GM23338 (cell line): ENCODE results near the gene RPS18. TPM values are rescaled to one million over a fixed set of nuclear protein-coding genes. Genes with fewer than 3 reads are reported as not detected.

ENCODE experiments used
- ATAC-seq: fragments of 200-7000 bp; cut with Tn5 transposase; 3 replicates; pipeline ENCODE4 v1.9.1; 2020
- DNase-seq: peaks from one replicate; pipeline ENCODE4 v3.0.0-alpha.2; 2015; ENCODE audit warnings: low spot score
- H2AFZ ChIP-seq: fragments of 200-600 bp; sonication (generic); 2 replicates; pipeline ENCODE4 v1.8.0; 2016; ENCODE audit warnings: antibody characterized with exemption, mild to moderate bottlenecking, moderate library complexity
- H3F3A ChIP-seq: fragments of 200-600 bp; sonication (generic); replicated peaks from 2 replicates; pipeline ENCODE4 v1.8.0; 2017; ENCODE audit warnings: antibody characterized with exemption, mixed run types, low read depth
- H3K27ac ChIP-seq: fragments of 200-600 bp; sonication (generic); 2 replicates; pipeline ENCODE4 v1.6.1; 2016; ENCODE audit warnings: low read depth
- H3K27me3 ChIP-seq: fragments of 200-600 bp; sonication (generic); 2 replicates; pipeline ENCODE4 v1.8.0; 2016; ENCODE audit warnings: mild to moderate bottlenecking, mixed run types, moderate library complexity; ENCODE audit not compliant: insufficient read depth
- H3K36me3 ChIP-seq: fragments of 200-600 bp; sonication (generic); 2 replicates; pipeline ENCODE4 v1.8.0; 2016; ENCODE audit warnings: mild to moderate bottlenecking; ENCODE audit not compliant: insufficient read depth
- H3K4me1 ChIP-seq: fragments of 200-600 bp; sonication (generic); 2 replicates; pipeline ENCODE4 v1.8.0; 2016; ENCODE audit warnings: mild to moderate bottlenecking, moderate library complexity; ENCODE audit not compliant: insufficient read depth
- H3K4me2 ChIP-seq: fragments of 200-600 bp; sonication (generic); 2 replicates; pipeline ENCODE4 v1.7.1; 2017; ENCODE audit warnings: mixed run types
- H3K4me3 ChIP-seq: fragments of 200-600 bp; sonication (generic); 2 replicates; pipeline ENCODE4 v1.6.1; 2016; ENCODE audit warnings: mixed run types
- H3K79me2 ChIP-seq: fragments of 200-600 bp; sonication (generic); replicated peaks from 2 replicates; pipeline ENCODE4 v1.8.0; 2017; ENCODE audit warnings: mild to moderate bottlenecking; ENCODE audit not compliant: insufficient read depth
- H3K9me2 ChIP-seq: fragments of 200-600 bp; sonication (generic); 2 replicates; pipeline ENCODE4 v1.8.0; 2017; ENCODE audit not compliant: insufficient read depth
- H4K20me1 ChIP-seq: fragments of 200-600 bp; sonication (generic); replicated peaks from 2 replicates; pipeline ENCODE4 v1.8.0; 2017; ENCODE audit warnings: mild to moderate bottlenecking; ENCODE audit not compliant: insufficient read depth
- H3K27ac Mint-ChIP-seq: 2 replicates; pipeline ENCODE4 v1.8.0; 2020; ENCODE audit warnings: inconsistent platforms, mild to moderate bottlenecking, moderate library complexity, mixed read lengths
- H3K27me3 Mint-ChIP-seq: 3 replicates; pipeline ENCODE4 v1.8.0; 2022; ENCODE audit warnings: low read depth, mild to moderate bottlenecking, moderate library complexity, mixed read lengths, inconsistent platforms; ENCODE audit not compliant: insufficient read depth, poor library complexity
- H3K36me3 Mint-ChIP-seq: 3 replicates; pipeline ENCODE4 v1.8.0; 2021; ENCODE audit warnings: low read depth, mild to moderate bottlenecking, inconsistent platforms, moderate library complexity, mixed read lengths
- H3K4me1 Mint-ChIP-seq: 3 replicates; pipeline ENCODE4 v1.8.0; 2020; ENCODE audit warnings: mild to moderate bottlenecking, inconsistent platforms, mixed read lengths
- H3K4me3 Mint-ChIP-seq: 3 replicates; pipeline ENCODE4 v1.8.0; 2021; ENCODE audit warnings: moderate library complexity, mild to moderate bottlenecking, inconsistent platforms, mixed read lengths
- H3K9me3 Mint-ChIP-seq: 3 replicates; pipeline ENCODE4 v1.8.0; 2020; ENCODE audit warnings: moderate library complexity, mild to moderate bottlenecking, inconsistent platforms, mixed read lengths
- CREB1 ChIP-seq: fragments of 250-450 bp; sonication (Bioruptor Pico); IDR thresholded peaks from 2 replicates; pipeline ENCODE4 v1.5.0; 2020; ENCODE audit warnings: low read depth, mild to moderate bottlenecking, moderate library complexity
- CTCF ChIP-seq, 2 experiments: fragments of 200-600 bp in 1 of 2; sonication (generic) in 1 of 2; conservative IDR thresholded peaks; 2 replicates each; pipeline versions ENCODE4 v1.5.1 to v1.6.1; 2016 to 2017; ENCODE audit warnings: antibody characterized with exemption in 2 of 2, low read depth in 2 of 2, mild to moderate bottlenecking in 2 of 2, moderate library complexity in 1 of 2
- EZH2 ChIP-seq: fragments of 200-600 bp; sonication (generic); IDR thresholded peaks from one replicate; pipeline ENCODE4 v1.8.0; 2017; ENCODE audit warnings: antibody characterized with exemption, mild to moderate bottlenecking, low read depth; ENCODE audit not compliant: unreplicated experiment
- EZH2phosphoT487 ChIP-seq: fragments of 200-600 bp; sonication (generic); IDR thresholded peaks from one replicate; pipeline ENCODE4 v1.8.1; 2018; ENCODE audit warnings: antibody characterized with exemption; ENCODE audit not compliant: unreplicated experiment
- JUNB ChIP-seq: IDR thresholded peaks from one replicate; pipeline ENCODE4 v1.6.1; 2016; ENCODE audit warnings: antibody characterized with exemption; ENCODE audit not compliant: unreplicated experiment
- NANOG ChIP-seq: IDR thresholded peaks from 2 replicates; pipeline ENCODE4 v1.6.1; 2016; ENCODE audit warnings: antibody characterized with exemption, borderline replicate concordance
- POLR2AphosphoS5 ChIP-seq: IDR thresholded peaks from 2 replicates; pipeline ENCODE4 v1.6.1; 2016; ENCODE audit warnings: antibody characterized with exemption, low read depth
- STAT1 ChIP-seq: IDR thresholded peaks from one replicate; pipeline ENCODE4 v1.6.1; 2016; ENCODE audit warnings: antibody characterized with exemption; ENCODE audit not compliant: unreplicated experiment
- ZNF114 ChIP-seq: fragments of 250-450 bp; sonication (Bioruptor Pico); IDR thresholded peaks from 2 replicates; pipeline ENCODE4 v1.5.0; 2020; ENCODE audit warnings: mild to moderate bottlenecking, moderate library complexity
- ZNF331 ChIP-seq: fragments of 250-450 bp; sonication (Bioruptor Pico); IDR thresholded peaks from 2 replicates; pipeline ENCODE4 v1.5.0; 2020; ENCODE audit warnings: low read depth, mild to moderate bottlenecking, moderate library complexity
- ZNF462 ChIP-seq: fragments of 250-450 bp; sonication (Bioruptor Pico); IDR thresholded peaks from 2 replicates; pipeline ENCODE4 v1.5.0; 2020; ENCODE audit warnings: mild to moderate bottlenecking, moderate library complexity
- polyA plus RNA-seq: library from polyadenylated mRNA; unstranded; fragments of >200 nt; fragmentation: Nextera tagmentation; extraction: Ambion mirVana; gene quantifications from 2 replicates; pipeline ENCODE4 v1.2.1, GENCODE V29; 2016
- total RNA-seq: library from RNA; depleted of rRNA; stranded (reverse); fragments of >200 nt; shearing (Covaris generic); gene quantifications from 2 replicates; pipeline ENCODE4 v1.2.3, GENCODE V29; 2014
- TF ChIP-seq, protein P1 (sequence below): IDR thresholded peaks from 2 replicates; pipeline ENCODE4 v1.6.1; 2016; ENCODE audit warnings: antibody characterized with exemption
- TF ChIP-seq, protein P2 (sequence below): IDR thresholded peaks from one replicate; pipeline ENCODE4 v1.6.1; 2018; ENCODE audit warnings: antibody characterized with exemption; ENCODE audit not compliant: unreplicated experiment

RPS18 gene
- total and polyA plus RNA-seq, 2 experiments from 2014 or later, result 2,133 to 4,776 TPM

DNA sequence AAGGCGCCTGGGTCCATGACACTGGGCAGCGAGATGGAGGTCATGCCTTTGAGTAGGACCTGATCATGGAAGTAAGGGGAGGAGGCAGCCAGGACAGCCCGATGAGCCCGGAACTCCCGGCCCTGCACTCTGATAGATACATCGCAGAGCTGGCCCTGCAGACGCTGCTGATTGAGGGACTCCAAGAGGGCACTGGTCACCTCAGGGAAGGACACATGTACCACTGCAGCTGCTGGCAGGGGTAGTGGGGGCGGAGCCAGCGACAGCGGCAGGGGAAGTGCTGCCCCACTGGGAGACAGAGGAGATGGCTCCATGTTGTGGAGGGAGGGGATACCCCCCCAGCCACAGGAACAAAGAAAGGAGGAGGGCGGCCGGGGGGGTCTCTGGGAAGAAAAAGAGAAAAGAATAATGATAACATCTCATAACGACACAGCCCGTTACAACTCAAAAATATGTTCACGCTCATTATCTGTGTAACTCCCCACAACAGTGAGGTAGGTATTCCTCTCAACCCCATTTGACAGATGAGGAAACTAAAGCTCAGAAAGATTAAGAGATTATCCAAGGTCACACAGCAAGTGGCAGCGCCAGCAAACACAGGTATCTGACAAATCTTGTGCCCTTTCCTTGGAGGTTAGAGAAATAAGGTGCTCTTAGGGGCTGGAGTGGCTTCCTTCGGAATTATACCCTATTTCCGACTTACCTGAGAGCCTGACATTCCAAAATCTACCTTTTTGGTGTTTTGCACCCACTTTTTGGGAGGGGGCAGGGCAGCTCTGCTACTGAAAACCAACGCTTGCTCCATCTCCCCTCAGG, 44.9 kb downstream of the RPS18 start:
- H3K36me3 ChIP-seq, result peaks cover 14% of the 10 kb centered on the region
- no peak overlapping the region for H3K27ac ChIP-seq
- Mint-ChIP-seq H3K27me3 (peaks cover 25% of the 10 kb centered on the region), H3K27ac (peak overlapping the region; percentile 31; the same call in 1 of the 2 replicates), H3K36me3 (peaks cover 39% of the 10 kb centered on the region), H3K9me3 (no peaks in the 10 kb centered on the region; the same call in 1 of the 3 replicates), H3K4me3 (peak overlapping the region; percentile 93), H3K4me1 (peaks cover 66% of the 10 kb centered on the region)
- peaks cover 31% of the 10 kb centered on the region for H3K79me2 ChIP-seq
- DNase-seq (no peak), ATAC-seq (no peak)
- H3K4me1 ChIP-seq, result peaks cover 44% of the 10 kb centered on the region
- no peaks in the 10 kb centered on the region for H3K9me2 ChIP-seq
- H3K4me3 ChIP-seq, result peak overlapping the region; percentile 50
- H3K27me3 ChIP-seq, result no peaks in the 10 kb centered on the region
- TF ChIP-seq ZNF114 (no peak), ZNF331 (CRISPR knock-in tag) (no peak), EZH2 (no peak), POLR2AphosphoS5 (no peak), ZNF462 (no peak), NANOG (no peak), STAT1 (no peak), CREB1 (CRISPR knock-in tag) (no peak), JUNB (no peak), EZH2phosphoT487 (no peak), CTCF (conservative IDR thresholded peaks at IDR 0.05; ENCODE audit: low read depth in 2 of 2) (no peak)
- TF ChIP-seq, protein P1, sequence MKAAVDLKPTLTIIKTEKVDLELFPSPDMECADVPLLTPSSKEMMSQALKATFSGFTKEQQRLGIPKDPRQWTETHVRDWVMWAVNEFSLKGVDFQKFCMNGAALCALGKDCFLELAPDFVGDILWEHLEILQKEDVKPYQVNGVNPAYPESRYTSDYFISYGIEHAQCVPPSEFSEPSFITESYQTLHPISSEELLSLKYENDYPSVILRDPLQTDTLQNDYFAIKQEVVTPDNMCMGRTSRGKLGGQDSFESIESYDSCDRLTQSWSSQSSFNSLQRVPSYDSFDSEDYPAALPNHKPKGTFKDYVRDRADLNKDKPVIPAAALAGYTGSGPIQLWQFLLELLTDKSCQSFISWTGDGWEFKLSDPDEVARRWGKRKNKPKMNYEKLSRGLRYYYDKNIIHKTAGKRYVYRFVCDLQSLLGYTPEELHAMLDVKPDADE, result no peak
- TF ChIP-seq, protein P2, sequence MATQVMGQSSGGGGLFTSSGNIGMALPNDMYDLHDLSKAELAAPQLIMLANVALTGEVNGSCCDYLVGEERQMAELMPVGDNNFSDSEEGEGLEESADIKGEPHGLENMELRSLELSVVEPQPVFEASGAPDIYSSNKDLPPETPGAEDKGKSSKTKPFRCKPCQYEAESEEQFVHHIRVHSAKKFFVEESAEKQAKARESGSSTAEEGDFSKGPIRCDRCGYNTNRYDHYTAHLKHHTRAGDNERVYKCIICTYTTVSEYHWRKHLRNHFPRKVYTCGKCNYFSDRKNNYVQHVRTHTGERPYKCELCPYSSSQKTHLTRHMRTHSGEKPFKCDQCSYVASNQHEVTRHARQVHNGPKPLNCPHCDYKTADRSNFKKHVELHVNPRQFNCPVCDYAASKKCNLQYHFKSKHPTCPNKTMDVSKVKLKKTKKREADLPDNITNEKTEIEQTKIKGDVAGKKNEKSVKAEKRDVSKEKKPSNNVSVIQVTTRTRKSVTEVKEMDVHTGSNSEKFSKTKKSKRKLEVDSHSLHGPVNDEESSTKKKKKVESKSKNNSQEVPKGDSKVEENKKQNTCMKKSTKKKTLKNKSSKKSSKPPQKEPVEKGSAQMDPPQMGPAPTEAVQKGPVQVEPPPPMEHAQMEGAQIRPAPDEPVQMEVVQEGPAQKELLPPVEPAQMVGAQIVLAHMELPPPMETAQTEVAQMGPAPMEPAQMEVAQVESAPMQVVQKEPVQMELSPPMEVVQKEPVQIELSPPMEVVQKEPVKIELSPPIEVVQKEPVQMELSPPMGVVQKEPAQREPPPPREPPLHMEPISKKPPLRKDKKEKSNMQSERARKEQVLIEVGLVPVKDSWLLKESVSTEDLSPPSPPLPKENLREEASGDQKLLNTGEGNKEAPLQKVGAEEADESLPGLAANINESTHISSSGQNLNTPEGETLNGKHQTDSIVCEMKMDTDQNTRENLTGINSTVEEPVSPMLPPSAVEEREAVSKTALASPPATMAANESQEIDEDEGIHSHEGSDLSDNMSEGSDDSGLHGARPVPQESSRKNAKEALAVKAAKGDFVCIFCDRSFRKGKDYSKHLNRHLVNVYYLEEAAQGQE, result no peak
- peaks cover 11% of the 10 kb centered on the region for H4K20me1 ChIP-seq
- H2AFZ ChIP-seq, result no peak overlapping the region
- peaks cover 28% of the 10 kb centered on the region for H3F3A ChIP-seq
- H3K4me2 ChIP-seq, result peak overlapping the region; percentile 75
